Upper lobe of left lung (tissue), 6 donors: ENCODE results near the gene SHROOM4. TPM values are rescaled to one million over a fixed set of nuclear protein-coding genes. Genes with fewer than 3 reads are reported as not detected.
A peak's percentile ranks its signal among the peaks of the same experiment; 100 is the strongest.

Experiments
- ATAC-seq, 2 donors: fragments of 200-7000 bp; cut with Tn5 transposase; one replicate each; pipeline ENCODE4 v1.9.1; 2022; ENCODE audit warnings: mild to moderate bottlenecking in 2 of 2, moderate library complexity in 2 of 2; ENCODE audit not compliant: low FRiP score in 2 of 2
- DNase-seq, 2 donors: peaks; one replicate each; pipeline ENCODE4 v3.0.0-alpha.2; 2019 to 2020
- H3K27ac ChIP-seq, 4 donors: fragments of 200-600 bp; sonication (generic); one replicate each; pipeline ENCODE4 v1.5.1; 2016 to 2019
- H3K27me3 ChIP-seq, 4 donors: fragments of 200-600 bp; sonication (generic); one replicate each; pipeline ENCODE4 v1.5.1; 2017 to 2019
- H3K36me3 ChIP-seq, 4 donors: fragments of 200-600 bp; sonication (generic); one replicate each; pipeline ENCODE4 v1.5.1; 2016 to 2019
- H3K4me1 ChIP-seq, 4 donors: fragments of 200-600 bp; sonication (generic); one replicate each; pipeline ENCODE4 v1.5.1; 2018 to 2019
- H3K4me3 ChIP-seq, 4 donors: fragments of 200-600 bp; sonication (generic); one replicate each; pipeline ENCODE4 v1.5.1; 2017 to 2019; ENCODE audit warnings: mild to moderate bottlenecking in 2 of 4, moderate library complexity in 1 of 4
- H3K9me3 ChIP-seq, 4 donors: fragments of 200-600 bp; sonication (generic); one replicate each; pipeline ENCODE4 v1.5.1; 2018 to 2019
- EP300 ChIP-seq, 4 donors: sonication (generic); formaldehyde crosslinking; IDR thresholded peaks; one replicate each; pipeline ENCODE4 v1.5.1; 2017; ENCODE audit warnings: antibody characterized with exemption in 4 of 4, control low read depth in 2 of 4
- POLR2A ChIP-seq, 4 donors: fragments of 450-650 bp; IDR thresholded peaks; one replicate each; pipeline ENCODE4 v1.5.1; 2016 to 2017; ENCODE audit warnings: antibody characterized with exemption in 4 of 4, mild to moderate bottlenecking in 2 of 4
- POLR2AphosphoS5 ChIP-seq, 2 donors: sonication (generic); formaldehyde crosslinking; IDR thresholded peaks; one replicate each; pipeline ENCODE4 v1.5.1; 2017; ENCODE audit warnings: antibody characterized with exemption in 2 of 2
- WGBS, 2 donors: methylation state at CpG; one replicate each; pipeline ENCODE4 v1.1.5; 2017 to 2018; 5-methylcytosine and 5-hydroxymethylcytosine counted together
- total RNA-seq, 6 donors: library from RNA; depleted of rRNA in 4 of 6; stranded (reverse); fragments of >200 nt in 4 of 6; gene quantifications; one replicate each; pipeline versions ENCODE4 v1.1.0 to v1.2.1, GENCODE V29; 2016 to 2021
- TF ChIP-seq, protein P1 (sequence below), 6 experiments: fragments of 450-650 bp in 4 of 6; fragments of 200-600 bp in 2 of 6; sonication (generic) in 2 of 6; IDR thresholded peaks; one replicate each; pipeline ENCODE4 v1.5.1; 2016 to 2019; ENCODE audit warnings: antibody characterized with exemption in 6 of 6
- donor health status: DM: no; HTN: no; CAD: no; lungs with moderate emphysema.
- donor health status: DM: no; HTN: yes; CAD: no; lungs with severe emphysema.

SHROOM4 gene
- total RNA-seq, 6 donors from 2014 or later, result 26.7 to 51.4 (median 35.3) TPM

DNA sequence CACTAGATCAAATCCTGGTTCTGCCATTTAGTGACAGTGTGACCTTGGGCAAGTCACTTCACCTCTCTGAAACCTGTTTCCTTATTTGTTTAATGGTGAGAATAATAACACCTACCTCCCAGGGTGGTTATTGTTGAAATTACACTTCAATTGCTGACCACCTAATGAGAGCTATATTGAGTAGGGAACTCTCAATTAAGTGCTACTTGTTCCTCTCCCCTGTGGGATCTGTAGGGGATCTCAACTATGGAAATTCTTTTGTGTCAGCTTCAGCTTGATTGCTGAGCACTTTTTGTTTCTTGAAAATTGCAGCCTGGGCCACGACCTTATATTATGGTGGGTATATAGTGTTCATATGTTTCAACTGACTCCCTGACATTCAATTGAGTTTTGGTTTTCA is 102.1 kb downstream of the SHROOM4 start:
- ATAC-seq (no peak), DNase-seq (no peak)
- H3K4me3 ChIP-seq, result no peak overlapping the region
- peaks cover 0 to 3% (median 1%) of the 10 kb centered on the region in 4 donors for H3K4me1 ChIP-seq
- H3K9me3 ChIP-seq, result no peaks in the 10 kb centered on the region
- WGBS, 2 donors, result 56 to 57% methylated on average over 1 of the region's 1 CpG
- TF ChIP-seq EP300 (IDR thresholded peaks at IDR 0.05) (no peak), POLR2A (IDR thresholded peaks at IDR 0.05) (no peak)
- H3K27ac ChIP-seq, result no peak overlapping the region
- no peaks in the 10 kb centered on the region for H3K36me3 ChIP-seq
- H3K27me3 ChIP-seq, result no peaks in the 10 kb centered on the region

DNA sequence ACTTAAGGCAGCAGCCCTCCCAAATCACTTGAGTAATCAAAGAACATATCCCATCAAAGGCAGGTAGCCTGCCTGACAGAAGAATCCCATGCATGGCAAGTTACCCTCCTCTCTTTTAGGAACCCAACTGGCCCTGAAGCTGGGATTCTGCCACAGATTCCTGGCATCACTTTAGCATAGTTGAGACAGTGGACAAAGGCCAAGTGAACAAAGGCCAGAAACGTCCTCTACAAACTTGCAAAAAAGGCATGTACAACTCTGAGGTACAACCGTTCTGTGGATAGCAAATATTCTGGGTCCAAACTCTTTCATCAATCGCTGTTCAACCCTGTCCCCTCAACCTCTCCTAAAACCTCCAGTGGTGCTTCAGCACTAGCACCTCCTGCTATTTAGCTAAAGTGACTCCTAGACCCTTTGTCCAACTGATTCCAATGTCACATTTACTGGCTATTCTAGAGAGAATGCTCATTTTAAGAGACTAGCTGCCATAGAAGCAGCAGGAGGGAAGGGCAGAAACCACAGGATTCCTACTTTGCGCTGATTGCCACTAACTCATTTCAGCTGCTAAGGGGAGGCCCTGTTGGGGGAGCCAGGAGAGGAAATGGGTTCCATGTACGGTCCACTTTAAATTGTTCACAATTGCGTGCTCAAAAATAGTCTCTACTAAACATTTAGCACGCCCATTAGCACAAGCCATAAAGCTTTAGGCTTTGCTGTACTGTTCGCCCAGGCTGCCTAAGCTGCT is 105.9 kb downstream of the SHROOM4 start:
- DNase-seq (no peak), ATAC-seq (no peak)
- WGBS, 2 donors, result 60 to 75% methylated on average over 5 to 8 of the region's 8 CpGs
- no peaks in the 10 kb centered on the region for H3K9me3 ChIP-seq
- no peaks in the 10 kb centered on the region for H3K27me3 ChIP-seq
- no peaks in the 10 kb centered on the region for H3K36me3 ChIP-seq
- no peak overlapping the region for H3K4me3 ChIP-seq
- TF ChIP-seq EP300 (IDR thresholded peaks at IDR 0.05), result no peak
- TF ChIP-seq, protein P1, sequence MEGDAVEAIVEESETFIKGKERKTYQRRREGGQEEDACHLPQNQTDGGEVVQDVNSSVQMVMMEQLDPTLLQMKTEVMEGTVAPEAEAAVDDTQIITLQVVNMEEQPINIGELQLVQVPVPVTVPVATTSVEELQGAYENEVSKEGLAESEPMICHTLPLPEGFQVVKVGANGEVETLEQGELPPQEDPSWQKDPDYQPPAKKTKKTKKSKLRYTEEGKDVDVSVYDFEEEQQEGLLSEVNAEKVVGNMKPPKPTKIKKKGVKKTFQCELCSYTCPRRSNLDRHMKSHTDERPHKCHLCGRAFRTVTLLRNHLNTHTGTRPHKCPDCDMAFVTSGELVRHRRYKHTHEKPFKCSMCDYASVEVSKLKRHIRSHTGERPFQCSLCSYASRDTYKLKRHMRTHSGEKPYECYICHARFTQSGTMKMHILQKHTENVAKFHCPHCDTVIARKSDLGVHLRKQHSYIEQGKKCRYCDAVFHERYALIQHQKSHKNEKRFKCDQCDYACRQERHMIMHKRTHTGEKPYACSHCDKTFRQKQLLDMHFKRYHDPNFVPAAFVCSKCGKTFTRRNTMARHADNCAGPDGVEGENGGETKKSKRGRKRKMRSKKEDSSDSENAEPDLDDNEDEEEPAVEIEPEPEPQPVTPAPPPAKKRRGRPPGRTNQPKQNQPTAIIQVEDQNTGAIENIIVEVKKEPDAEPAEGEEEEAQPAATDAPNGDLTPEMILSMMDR (IDR thresholded peaks at IDR 0.05), result no peak
- no peak for TF ChIP-seq POLR2A (IDR thresholded peaks at IDR 0.05)
- no peak overlapping the region for H3K27ac ChIP-seq
- H3K4me1 ChIP-seq, result peaks cover 0 to 8% (median 5%) of the 10 kb centered on the region in 4 donors

DNA sequence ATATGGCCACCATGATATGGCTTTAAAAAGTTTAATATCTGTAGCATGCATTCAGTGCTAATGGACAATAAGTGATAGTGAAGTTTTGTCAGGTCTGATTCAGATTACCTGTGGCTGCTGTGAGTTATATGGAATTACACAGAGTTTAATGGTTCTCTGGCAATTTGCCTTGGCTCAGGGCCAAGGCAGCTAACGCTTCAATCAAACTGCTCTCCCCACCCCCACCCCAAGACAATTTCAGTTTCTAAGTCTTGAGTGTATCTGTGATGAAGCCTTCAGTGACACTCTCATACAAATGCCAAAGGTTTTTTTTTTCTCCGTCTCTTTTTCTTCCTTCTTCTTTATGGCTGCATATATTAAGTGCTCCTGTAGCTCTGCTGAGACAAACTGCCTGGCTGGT is 106.6 kb downstream of the SHROOM4 start:
- Histone ChIP-seq H3K9me3 (no peaks in the 10 kb centered on the region), H3K27me3 (no peaks in the 10 kb centered on the region), H3K4me1 (peaks cover 0 to 8% (median 5%) of the 10 kb centered on the region in 4 donors), H3K27ac (no peak overlapping the region), H3K36me3 (no peaks in the 10 kb centered on the region), H3K4me3 (no peak overlapping the region)
- 24 to 27% methylated on average over 2 of the region's 2 CpGs for WGBS, 2 donors
- DNase-seq (no peak), ATAC-seq (no peak)
- no peak for TF ChIP-seq POLR2A (IDR thresholded peaks at IDR 0.05)
- TF ChIP-seq POLR2AphosphoS5 (IDR thresholded peaks at IDR 0.05), result no peak
- TF ChIP-seq EP300 (IDR thresholded peaks at IDR 0.05), result no peak
- TF ChIP-seq, protein P1 (IDR thresholded peaks at IDR 0.05), result no peak

DNA sequence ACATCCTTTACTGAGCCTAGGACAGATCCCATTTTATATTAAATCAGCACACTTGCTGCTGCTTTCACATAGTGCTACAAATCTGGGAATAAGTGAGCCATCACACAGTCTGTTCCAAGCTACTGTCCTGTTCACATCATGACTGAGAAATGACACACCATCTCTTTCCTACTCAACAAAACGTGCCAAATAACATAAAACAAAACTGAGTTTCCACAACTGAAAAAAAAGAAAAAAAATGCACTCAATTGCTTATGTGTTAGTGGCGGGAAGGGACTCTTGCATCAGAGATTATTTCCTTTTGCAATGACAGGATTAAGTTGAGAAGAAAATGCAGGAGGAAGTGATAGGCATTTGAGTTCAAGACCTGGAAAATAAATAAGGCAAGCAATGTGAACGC is 109.0 kb downstream of the SHROOM4 start:
- 12 to 31% methylated on average over 3 of the region's 3 CpGs for WGBS, 2 donors
- peaks cover 0 to 8% (median 5%) of the 10 kb centered on the region in 4 donors for H3K4me1 ChIP-seq
- TF ChIP-seq POLR2AphosphoS5 (IDR thresholded peaks at IDR 0.05), result peak in 1 of 2 donors; percentile 33
- no peak for TF ChIP-seq EP300 (IDR thresholded peaks at IDR 0.05)
- ATAC-seq (no peak), DNase-seq (no peak)
- no peaks in the 10 kb centered on the region for H3K9me3 ChIP-seq
- no peaks in the 10 kb centered on the region for H3K36me3 ChIP-seq
- no peak overlapping the region for H3K4me3 ChIP-seq
- H3K27ac ChIP-seq, result peak overlapping the region in 1 of 4 donors; percentile 28
- H3K27me3 ChIP-seq, result no peaks in the 10 kb centered on the region

DNA sequence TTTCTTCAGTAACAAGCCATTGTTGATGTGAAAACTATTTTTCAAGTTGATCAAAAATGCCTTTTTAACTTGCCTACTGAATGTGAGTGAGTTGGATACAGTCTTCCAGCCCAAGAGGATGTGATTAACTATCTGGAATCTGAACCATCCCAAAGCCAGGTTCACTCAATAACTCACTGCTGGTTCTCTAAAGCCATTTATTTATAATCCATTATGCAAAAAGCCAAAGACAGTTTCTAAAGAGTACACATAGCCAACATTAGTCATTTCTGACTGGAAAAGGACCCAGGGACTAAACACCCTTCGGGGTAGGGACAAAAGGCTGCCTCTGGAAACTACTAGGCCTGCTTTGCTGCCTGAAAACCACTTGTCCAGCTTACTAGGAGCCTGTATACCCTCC is 109.6 kb downstream of the SHROOM4 start:
- Histone ChIP-seq H3K4me1 (peaks cover 0 to 8% (median 5%) of the 10 kb centered on the region in 4 donors), H3K9me3 (no peaks in the 10 kb centered on the region), H3K27me3 (no peaks in the 10 kb centered on the region), H3K27ac (peak overlapping the region in 1 of 4 donors; percentile 28), H3K4me3 (no peak overlapping the region), H3K36me3 (no peaks in the 10 kb centered on the region)
- no peak for ATAC-seq
- 43% methylated on average over 1 of the region's 1 CpG; no CpG with 5 or more reads in 1 of the 2 donors for WGBS, 2 donors
- TF ChIP-seq, protein P1 (IDR thresholded peaks at IDR 0.05), result no peak
- TF ChIP-seq POLR2A (IDR thresholded peaks at IDR 0.05), result no peak
- no peak for TF ChIP-seq EP300 (IDR thresholded peaks at IDR 0.05)
- no peak for TF ChIP-seq POLR2AphosphoS5 (IDR thresholded peaks at IDR 0.05)
- DNase-seq, result no peak

DNA sequence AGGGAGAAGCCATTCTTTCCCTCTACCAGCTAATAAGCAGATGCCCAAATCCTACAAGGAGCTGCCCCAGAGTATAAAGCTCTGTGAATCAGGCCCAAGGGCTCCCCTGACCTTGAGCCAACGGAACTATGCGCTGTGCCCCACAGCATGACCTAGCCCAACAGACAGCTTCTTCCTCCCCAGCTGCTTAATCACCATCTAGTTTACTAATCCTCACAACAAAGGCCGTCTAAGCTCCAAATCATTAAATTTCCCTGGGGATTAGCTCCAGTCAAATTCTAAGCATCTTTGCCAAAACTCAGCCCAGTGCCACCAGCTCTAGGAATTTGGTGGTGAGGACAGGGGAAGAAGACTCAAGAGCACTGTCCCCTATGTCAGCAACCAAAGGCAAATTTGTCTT is 113.1 kb downstream of the SHROOM4 start:
- TF ChIP-seq, protein P1 (IDR thresholded peaks at IDR 0.05), result no peak
- TF ChIP-seq POLR2A (IDR thresholded peaks at IDR 0.05) (no peak), POLR2AphosphoS5 (IDR thresholded peaks at IDR 0.05) (no peak), EP300 (IDR thresholded peaks at IDR 0.05) (no peak)
- Histone ChIP-seq H3K4me3 (no peak overlapping the region), H3K27ac (no peak overlapping the region), H3K27me3 (no peaks in the 10 kb centered on the region), H3K36me3 (no peaks in the 10 kb centered on the region), H3K4me1 (peaks cover 0 to 6% (median 3%) of the 10 kb centered on the region in 4 donors), H3K9me3 (no peaks in the 10 kb centered on the region)
- no peak for DNase-seq
- WGBS, 2 donors, result 61 to 80% methylated on average over 1 to 3 of the region's 3 CpGs
- ATAC-seq, result no peak
